H9 (cell line): ENCODE measurements around the gene SNRPD3. TPM values are rescaled to one million over a fixed set of nuclear protein-coding genes. Genes with fewer than 3 reads are reported as not detected.

Experiments used
- DNase-seq: peaks from one replicate; pipeline ENCODE4 v3.0.0-alpha.2; 2017
- H2AFZ ChIP-seq: one replicate; pipeline ENCODE4 v1.6.1; 2013; ENCODE audit warnings: mild to moderate bottlenecking, low read length, control low read depth, moderate library complexity
- H2AK5ac ChIP-seq: 2 replicates; pipeline ENCODE4 v1.6.1; 2013; ENCODE audit warnings: low read length, control low read depth, mixed read lengths; ENCODE audit not compliant: insufficient read length
- H2BK120ac ChIP-seq: one replicate; pipeline ENCODE4 v1.6.1; 2013; ENCODE audit warnings: low read depth, mild to moderate bottlenecking, low read length, control low read depth, inconsistent platforms; ENCODE audit not compliant: poor library complexity, severe bottlenecking
- H2BK12ac ChIP-seq: 2 replicates; pipeline ENCODE4 v1.6.1; 2013; ENCODE audit warnings: low read length, control low read depth, mixed read lengths, low read depth; ENCODE audit not compliant: insufficient read length
- H2BK15ac ChIP-seq: 2 replicates; pipeline ENCODE4 v1.6.1; 2013; ENCODE audit warnings: low read depth, low read length, control low read depth
- H2BK20ac ChIP-seq: one replicate; pipeline ENCODE4 v1.6.1; 2013; ENCODE audit warnings: low read depth, mild to moderate bottlenecking, low read length, control low read depth, inconsistent platforms; ENCODE audit not compliant: poor library complexity, severe bottlenecking
- H2BK5ac ChIP-seq: 2 replicates; pipeline ENCODE4 v1.6.1; 2013; ENCODE audit warnings: low read length, control low read depth, mixed read lengths; ENCODE audit not compliant: insufficient read length
- H3K14ac ChIP-seq: 2 replicates; pipeline ENCODE4 v1.6.1; 2013; ENCODE audit warnings: low read length, control low read depth; ENCODE audit not compliant: insufficient read depth
- H3K18ac ChIP-seq: 2 replicates; pipeline ENCODE4 v1.6.1; 2013; ENCODE audit warnings: low read depth, mild to moderate bottlenecking, mixed read lengths, low read length, control low read depth; ENCODE audit not compliant: insufficient read length
- H3K23ac ChIP-seq: 2 replicates; pipeline ENCODE4 v1.6.1; 2013; ENCODE audit warnings: low read length, control low read depth, mixed read lengths, low read depth; ENCODE audit not compliant: insufficient read length
- H3K23me2 ChIP-seq: 2 replicates; pipeline ENCODE4 v1.6.1; 2013; ENCODE audit warnings: low read depth, mild to moderate bottlenecking, mixed read lengths, low read length, control low read depth; ENCODE audit not compliant: insufficient read length, poor library complexity, severe bottlenecking
- H3K27ac ChIP-seq: 2 replicates; pipeline ENCODE4 v1.5.1; 2013; ENCODE audit warnings: low read length, control low read depth, mixed read lengths, low read depth; ENCODE audit not compliant: insufficient read length
- H3K27me3 ChIP-seq: 2 replicates; pipeline ENCODE4 v1.6.1; 2013; ENCODE audit warnings: low read length, control low read depth, inconsistent platforms; ENCODE audit not compliant: insufficient read depth
- H3K4ac ChIP-seq: 2 replicates; pipeline ENCODE4 v1.6.1; 2013; ENCODE audit warnings: low read depth, mild to moderate bottlenecking, control low read depth, inconsistent platforms, low read length, moderate library complexity
- H3K4me1 ChIP-seq: 2 replicates; pipeline ENCODE4 v1.6.1; 2013; ENCODE audit warnings: low read length, control low read depth, inconsistent platforms; ENCODE audit not compliant: insufficient read depth
- H3K4me2 ChIP-seq: 2 replicates; pipeline ENCODE4 v1.6.1; 2013; ENCODE audit warnings: low read length, control low read depth, mixed read lengths; ENCODE audit not compliant: insufficient read length, insufficient read depth
- H3K56ac ChIP-seq: 2 replicates; pipeline ENCODE4 v1.6.1; 2013; ENCODE audit warnings: low read depth, mild to moderate bottlenecking, mixed read lengths, low read length, control low read depth; ENCODE audit not compliant: insufficient read length
- H3K79me1 ChIP-seq: 2 replicates; pipeline ENCODE4 v1.6.1; 2013; ENCODE audit warnings: low read depth, mild to moderate bottlenecking, moderate library complexity, low read length, control low read depth, inconsistent platforms; ENCODE audit not compliant: insufficient read depth, poor library complexity, severe bottlenecking
- H3K79me2 ChIP-seq: 2 replicates; pipeline ENCODE4 v1.6.1; 2013; ENCODE audit warnings: low read length, control low read depth, inconsistent platforms; ENCODE audit not compliant: insufficient read depth
- H3K9ac ChIP-seq: 2 replicates; pipeline ENCODE4 v1.6.1; 2013; ENCODE audit warnings: low read length, control low read depth, mixed read lengths; ENCODE audit not compliant: insufficient read length; ENCODE audit errors: extremely low read depth
- H3K9me3 ChIP-seq: one replicate; pipeline ENCODE4 v1.6.1; 2013; ENCODE audit warnings: low read depth, low read length, inconsistent platforms; ENCODE audit not compliant: control insufficient read depth
- H3T11ph ChIP-seq: one replicate; pipeline ENCODE4 v1.6.1; 2013; ENCODE audit warnings: mild to moderate bottlenecking, low read length, control low read depth, inconsistent platforms
- H4K20me1 ChIP-seq: one replicate; pipeline ENCODE4 v1.6.1; 2013; ENCODE audit not compliant: control insufficient read depth, insufficient read length, insufficient read depth
- H4K5ac ChIP-seq: 2 replicates; pipeline ENCODE4 v1.6.1; 2013; ENCODE audit warnings: low read depth, mild to moderate bottlenecking, mixed read lengths, low read length, control low read depth; ENCODE audit not compliant: insufficient read length
- H4K8ac ChIP-seq: replicated peaks from 2 replicates; pipeline ENCODE4 v1.6.1; 2013; ENCODE audit warnings: low read length, control low read depth, mixed read lengths, low read depth; ENCODE audit not compliant: insufficient read length
- H4K91ac ChIP-seq: 2 replicates; pipeline ENCODE4 v1.6.1; 2013; ENCODE audit warnings: low read depth, mild to moderate bottlenecking, moderate library complexity, mixed read lengths, low read length, control low read depth; ENCODE audit not compliant: insufficient read length
- H3K27ac Mint-ChIP-seq, 3 experiments: 2 replicates in 2 of 3; 3 replicates in 1 of 3; pipeline ENCODE4 v1.8.0; 2020 to 2021; ENCODE audit warnings: mixed read lengths in 3 of 3, mild to moderate bottlenecking in 1 of 3, moderate library complexity in 1 of 3
- H3K27me3 Mint-ChIP-seq: 2 replicates; pipeline ENCODE4 v1.8.0; 2021; ENCODE audit warnings: low read depth, mild to moderate bottlenecking, moderate library complexity, mixed read lengths
- H3K36me3 Mint-ChIP-seq, 3 experiments: 2 replicates in 2 of 3; 3 replicates in 1 of 3; pipeline ENCODE4 v1.8.0; 2020 to 2021; ENCODE audit warnings: low read depth in 3 of 3, mixed read lengths in 3 of 3; ENCODE audit not compliant: insufficient read depth in 1 of 3
- H3K4me1 Mint-ChIP-seq, 2 experiments: 2 replicates each; pipeline ENCODE4 v1.8.0; 2020; ENCODE audit warnings: mixed read lengths in 2 of 2
- H3K4me3 Mint-ChIP-seq, 2 experiments: 2 replicates in 1 of 2; 3 replicates in 1 of 2; pipeline ENCODE4 v1.8.0; 2020 to 2021; ENCODE audit warnings: mild to moderate bottlenecking in 2 of 2, mixed read lengths in 2 of 2, moderate library complexity in 1 of 2
- H3K9me3 Mint-ChIP-seq, 2 experiments: 2 replicates in 1 of 2; 3 replicates in 1 of 2; pipeline ENCODE4 v1.8.0; 2020; ENCODE audit warnings: mild to moderate bottlenecking in 2 of 2, mixed read lengths in 2 of 2, moderate library complexity in 1 of 2
- WGBS: extraction: QIAGEN DNeasy Blood & Tissue Kit; methylation state at CpG from one replicate; pipeline ENCODE4 v1.1.7; 2013; ENCODE audit warnings: missing lambda C conversion rate, low lambda C conversion rate, mixed read lengths; ENCODE audit not compliant: insufficient read length; ENCODE audit errors: extremely low coverage; 5-methylcytosine and 5-hydroxymethylcytosine counted together
- total RNA-seq: library from RNA; stranded (reverse); gene quantifications from 2 replicates; pipeline ENCODE4 v1.2.1, GENCODE V29; 2021
- TF ChIP-seq, protein P1 (sequence below): fragments of 200-600 bp; sonication (generic); conservative IDR thresholded peaks from 3 replicates; pipeline ENCODE4 v1.8.0; 2021; ENCODE audit warnings: antibody characterized with exemption, mild to moderate bottlenecking

The SNRPD3 gene
- total RNA-seq, 1 experiment from 2014 or later, result 212 TPM

DNA sequence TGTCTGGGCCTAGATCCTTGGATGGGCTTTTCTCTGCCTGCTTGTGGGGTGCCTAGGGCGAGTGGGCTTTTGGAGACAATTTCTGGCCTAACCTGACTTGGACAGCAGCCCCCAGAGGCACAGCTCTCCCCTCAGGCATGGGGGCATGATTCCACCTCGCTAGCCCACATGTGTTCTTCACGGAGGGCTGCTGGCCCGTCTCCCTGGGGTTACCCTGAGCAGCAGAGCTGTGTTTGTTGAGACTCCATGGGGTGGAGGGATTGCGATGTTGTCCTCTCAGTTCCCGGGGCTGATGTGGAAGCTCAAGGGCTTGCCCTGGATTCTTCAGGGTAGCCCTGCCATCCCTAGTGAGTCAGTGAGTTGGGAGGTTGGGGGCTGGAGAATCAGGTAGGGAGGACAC is 39.4 kb downstream of the SNRPD3 start:
- Histone ChIP-seq H4K20me1 (no peaks in the 10 kb centered on the region), H3K27ac (no peak overlapping the region), H3K23ac (no peak overlapping the region), H3K9me3 (no peaks in the 10 kb centered on the region), H3K4me2 (no peak overlapping the region), H2BK12ac (no peak overlapping the region), H2BK5ac (no peak overlapping the region), H4K8ac (no peak overlapping the region), H3K18ac (no peak overlapping the region), H3K79me2 (no peaks in the 10 kb centered on the region), H3K14ac (no peak overlapping the region), H4K91ac (no peak overlapping the region), H2AK5ac (no peak overlapping the region), H2BK20ac (no peak overlapping the region), H3K9ac (no peak overlapping the region), H3K4me1 (no peaks in the 10 kb centered on the region), H3K27me3 (no peaks in the 10 kb centered on the region), H3T11ph (no peak overlapping the region), H3K79me1 (no peaks in the 10 kb centered on the region), H3K4ac (no peak overlapping the region), H2AFZ (no peak overlapping the region), H4K5ac (no peak overlapping the region), H3K23me2 (no peaks in the 10 kb centered on the region), H2BK15ac (no peak overlapping the region), H3K56ac (no peak overlapping the region), H2BK120ac (no peak overlapping the region)
- DNase-seq, result no peak
- TF ChIP-seq, protein P1, sequence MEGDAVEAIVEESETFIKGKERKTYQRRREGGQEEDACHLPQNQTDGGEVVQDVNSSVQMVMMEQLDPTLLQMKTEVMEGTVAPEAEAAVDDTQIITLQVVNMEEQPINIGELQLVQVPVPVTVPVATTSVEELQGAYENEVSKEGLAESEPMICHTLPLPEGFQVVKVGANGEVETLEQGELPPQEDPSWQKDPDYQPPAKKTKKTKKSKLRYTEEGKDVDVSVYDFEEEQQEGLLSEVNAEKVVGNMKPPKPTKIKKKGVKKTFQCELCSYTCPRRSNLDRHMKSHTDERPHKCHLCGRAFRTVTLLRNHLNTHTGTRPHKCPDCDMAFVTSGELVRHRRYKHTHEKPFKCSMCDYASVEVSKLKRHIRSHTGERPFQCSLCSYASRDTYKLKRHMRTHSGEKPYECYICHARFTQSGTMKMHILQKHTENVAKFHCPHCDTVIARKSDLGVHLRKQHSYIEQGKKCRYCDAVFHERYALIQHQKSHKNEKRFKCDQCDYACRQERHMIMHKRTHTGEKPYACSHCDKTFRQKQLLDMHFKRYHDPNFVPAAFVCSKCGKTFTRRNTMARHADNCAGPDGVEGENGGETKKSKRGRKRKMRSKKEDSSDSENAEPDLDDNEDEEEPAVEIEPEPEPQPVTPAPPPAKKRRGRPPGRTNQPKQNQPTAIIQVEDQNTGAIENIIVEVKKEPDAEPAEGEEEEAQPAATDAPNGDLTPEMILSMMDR, result no peak
- Mint-ChIP-seq H3K4me1 (peaks cover 15 to 38% of the 10 kb centered on the region in 2 experiments), H3K27me3 (no peaks in the 10 kb centered on the region), H3K9me3 (no peaks in the 10 kb centered on the region), H3K4me3 (peak overlapping the region in 1 of 2 experiments; percentile 20; a peak in 1 of 5 replicates), H3K36me3 (no peaks in the 10 kb centered on the region), H3K27ac (peak overlapping the region in 1 of 3 experiments; percentile 67; a peak in 1 of 7 replicates)
- no CpG with 5 or more reads among the region's 6 CpGs for WGBS
